IPS-18c (cell line): ENCODE measurements around the gene ARGLU1.

Experiments used
- H3K4me3 ChIP-seq: 2 replicates; pipeline ENCODE4 v1.7.0; 2013; ENCODE audit warnings: low read depth, mild to moderate bottlenecking, low read length, moderate library complexity; ENCODE audit not compliant: insufficient read depth
- H3K9me3 ChIP-seq: one replicate; pipeline ENCODE4 v1.6.1; 2013; ENCODE audit warnings: mild to moderate bottlenecking, low read length, moderate library complexity; ENCODE audit not compliant: control insufficient read depth, insufficient read depth

Gene ARGLU1

GRCh38 chr13:106533101-106533942, 34.6 kb downstream of the ARGLU1 start:
- H3K4me3 ChIP-seq: peak overlapping the region; percentile 82
- H3K9me3 ChIP-seq: no peaks in the 10 kb centered on the region

GRCh38 chr13:106532111-106532929, 35.6 kb downstream of the ARGLU1 start:
- H3K4me3 ChIP-seq: peak overlapping the region; percentile 12; the same call in 1 of the 2 replicates
- no peaks in the 10 kb centered on the region for H3K9me3 ChIP-seq

- peak overlapping the region; percentile 1; the same call in 1 of the 2 replicates for H3K4me3 ChIP-seq
These were observed 36.9 kb downstream of the ARGLU1 start for GRCh38 chr13:106530980-106531481.

GRCh38 chr13:106530171-106530851, 37.6 kb downstream of the ARGLU1 start:
- no peaks in the 10 kb centered on the region for H3K9me3 ChIP-seq
- H3K4me3 ChIP-seq: no peak overlapping the region; the same call in 1 of the 2 replicates

More at GRCh38 chr13:106530980-106531481, 36.9 kb downstream of the ARGLU1 start:
- no peaks in the 10 kb centered on the region for H3K9me3 ChIP-seq

- Histone ChIP-seq H3K9me3 (no peaks in the 10 kb centered on the region), H3K4me3 (no peak overlapping the region)
These were observed 38.3 kb downstream of the ARGLU1 start for GRCh38 chr13:106529415-106530170.

GRCh38 chr13:106528718-106529414, 39.1 kb downstream of the ARGLU1 start:
- no peak overlapping the region for H3K4me3 ChIP-seq
- H3K9me3 ChIP-seq: no peaks in the 10 kb centered on the region

- Histone ChIP-seq H3K9me3 (no peaks in the 10 kb centered on the region), H3K4me3 (no peak overlapping the region)
These were observed 40.1 kb downstream of the ARGLU1 start for GRCh38 chr13:106527826-106528225.

- Histone ChIP-seq H3K9me3 (no peaks in the 10 kb centered on the region), H3K4me3 (no peak overlapping the region)
These were observed 40.5 kb downstream of the ARGLU1 start for GRCh38 chr13:106527445-106527801.

- H3K9me3 ChIP-seq: no peaks in the 10 kb centered on the region
- no peak overlapping the region for H3K4me3 ChIP-seq
These were observed 41.0 kb downstream of the ARGLU1 start for GRCh38 chr13:106526738-106527444.

GRCh38 chr13:106525865-106526264, 42.1 kb downstream of the ARGLU1 start:
- H3K9me3 ChIP-seq: no peaks in the 10 kb centered on the region
- H3K4me3 ChIP-seq: no peak overlapping the region

- no peaks in the 10 kb centered on the region for H3K9me3 ChIP-seq
- H3K4me3 ChIP-seq: no peak overlapping the region
These were observed 43.8 kb downstream of the ARGLU1 start for GRCh38 chr13:106524108-106524507.

GRCh38 chr13:106523576-106523975, 44.4 kb downstream of the ARGLU1 start:
- Histone ChIP-seq H3K9me3 (no peaks in the 10 kb centered on the region), H3K4me3 (no peak overlapping the region)

GRCh38 chr13:106522898-106523525, 44.9 kb downstream of the ARGLU1 start:
- H3K9me3 ChIP-seq: no peaks in the 10 kb centered on the region
- no peak overlapping the region for H3K4me3 ChIP-seq

GRCh38 chr13:106522112-106522705, 45.7 kb downstream of the ARGLU1 start:
- no peaks in the 10 kb centered on the region for H3K9me3 ChIP-seq
- H3K4me3 ChIP-seq: no peak overlapping the region
